T follicular helper cell (primary cell): ENCODE data around the gene MAP3K20.

ENCODE experiments used
- DNase-seq: peaks from one replicate; pipeline ENCODE4 v3.0.0-alpha.2; 2020; ENCODE audit warnings: low read depth

The MAP3K20 gene

GRCh38 chr2:173051463-173052215 is 24.0 kb upstream of the MAP3K20 start:
- no peak for DNase-seq

GRCh38 chr2:173053043-173053699 is 22.5 kb upstream of the MAP3K20 start:
- DNase-seq = no peak

- no peak for DNase-seq
Measured at GRCh38 chr2:173054466-173054865, 21.2 kb upstream of the MAP3K20 start.

- DNase-seq = no peak
Measured at GRCh38 chr2:173056705-173057364, 18.8 kb upstream of the MAP3K20 start.

- no peak for DNase-seq
Measured at GRCh38 chr2:173058097-173058496, 17.5 kb upstream of the MAP3K20 start.

GRCh38 chr2:173058673-173059072 is 17.0 kb upstream of the MAP3K20 start:
- DNase-seq = no peak

- no peak for DNase-seq
Measured at GRCh38 chr2:173059292-173059691, 16.4 kb upstream of the MAP3K20 start.

GRCh38 chr2:173059971-173060461 is 15.6 kb upstream of the MAP3K20 start:
- no peak for DNase-seq

- no peak for DNase-seq
Measured at GRCh38 chr2:173062801-173063200, 12.8 kb upstream of the MAP3K20 start.

- DNase-seq = no peak
Measured at GRCh38 chr2:173064151-173064805, 11.4 kb upstream of the MAP3K20 start.

- DNase-seq = no peak
Measured at GRCh38 chr2:173066887-173067676, 8.6 kb upstream of the MAP3K20 start.

GRCh38 chr2:173075056-173075780 is 428 bp upstream of the MAP3K20 start:
- DNase-seq = no peak

GRCh38 chr2:173076581-173077345 is 1.1 kb downstream of the MAP3K20 start:
- DNase-seq = no peak

GRCh38 chr2:173077506-173078177 is 2.0 kb downstream of the MAP3K20 start:
- DNase-seq = no peak

GRCh38 chr2:173079141-173079540 is 3.5 kb downstream of the MAP3K20 start:
- DNase-seq = no peak

- no peak for DNase-seq
Measured at GRCh38 chr2:173079973-173080860, 4.6 kb downstream of the MAP3K20 start.

- DNase-seq = no peak
Measured at GRCh38 chr2:173086518-173087213, 11.0 kb downstream of the MAP3K20 start.

GRCh38 chr2:173087214-173087581 is 11.6 kb downstream of the MAP3K20 start:
- DNase-seq = no peak
